ENCODE results near the gene MX2. TPM values are rescaled to one million over a fixed set of nuclear protein-coding genes. Genes with fewer than 3 reads are reported as not detected.
"Not testable (repeated sequence)": the region's sequence is repeated elsewhere in the genome, so short reads cannot be mapped to it uniquely, and the experiment has no call there.

Gene MX2
- 1 to 10 TPM in 4 of 5 donors, under 1 TPM in 1; 0.76 to 2.6 (median 2.0) TPM for polyA plus RNA-seq (ENCODE audit: insufficient read depth in 1 of 5, insufficient read length in 5 of 5, low replicate concordance in 1 of 5)
- long read RNA-seq, donor 1: 0 reads
- long read RNA-seq, donor 2: 0 reads
- long read RNA-seq, donor 3, partial matches to known transcripts: 0 of 1 reads
- long read RNA-seq, donor 3, other reads (novel, unspliced or antisense): 0 of 1 reads
- long read RNA-seq, donor 4: 0 reads
- long read RNA-seq, donor 5: 0 reads
- long read RNA-seq, donor 6: 0 reads
- long read RNA-seq, donor 7: 0 reads
- long read RNA-seq, donor 8: 0 reads

- no peak for DNase-seq
Observed at GRCh38 chr21:41361786-41362604, at the start of gene MX2. TSS of gene MX2 (plus strand) at chr21:41362027. CDS start at chr21:41376907, 14,880 bp downstream.

GRCh38 chr21:41313285-41314164 is 48.3 kb upstream of the MX2 start:
- not testable (repeated sequence) for DNase-seq

- DNase-seq: no peak
Observed at GRCh38 chr21:41315726-41316125, 46.1 kb upstream of the MX2 start.

GRCh38 chr21:41316200-41317062 is 45.4 kb upstream of the MX2 start, which contains the start of gene FAM3B:
TSS of gene FAM3B (plus strand) at chr21:41316801. CDS start at chr21:41316880, 79 bp downstream.
- DNase-seq: peak in 1 of 2 donors; percentile 14

- no peak for DNase-seq
Observed at GRCh38 chr21:41317063-41317392, 44.8 kb upstream of the MX2 start.

GRCh38 chr21:41317458-41317857 is 44.4 kb upstream of the MX2 start:
- no peak for DNase-seq

GRCh38 chr21:41318218-41318617 is 43.6 kb upstream of the MX2 start:
- no peak for DNase-seq

- DNase-seq: no peak
Observed at GRCh38 chr21:41319273-41319672, 42.6 kb upstream of the MX2 start.

- no peak for DNase-seq
Observed at GRCh38 chr21:41321211-41321907, 40.5 kb upstream of the MX2 start.

GRCh38 chr21:41321908-41322495 is 39.8 kb upstream of the MX2 start:
- DNase-seq: no peak

GRCh38 chr21:41322496-41323382 is 39.1 kb upstream of the MX2 start:
- no peak for DNase-seq

- DNase-seq: no peak
Observed at GRCh38 chr21:41325138-41325912, 36.5 kb upstream of the MX2 start.

GRCh38 chr21:41326414-41327080 is 35.3 kb upstream of the MX2 start:
- no peak for DNase-seq

GRCh38 chr21:41327753-41328152 is 34.1 kb upstream of the MX2 start:
- no peak for DNase-seq

GRCh38 chr21:41328660-41329607 is 32.9 kb upstream of the MX2 start:
- DNase-seq: no peak

- DNase-seq: no peak
Observed at GRCh38 chr21:41333752-41334151, 28.1 kb upstream of the MX2 start.

Measured in right lung (tissue), 10 donors.